ENCODE results near the gene DEDD2. TPM values are rescaled to one million over a fixed set of nuclear protein-coding genes. Genes with fewer than 3 reads are reported as not detected.

DEDD2 gene
- total RNA-seq, 4 donors from 2014 or later, result 20.6 to 60.2 (median 51.6) TPM

DNA sequence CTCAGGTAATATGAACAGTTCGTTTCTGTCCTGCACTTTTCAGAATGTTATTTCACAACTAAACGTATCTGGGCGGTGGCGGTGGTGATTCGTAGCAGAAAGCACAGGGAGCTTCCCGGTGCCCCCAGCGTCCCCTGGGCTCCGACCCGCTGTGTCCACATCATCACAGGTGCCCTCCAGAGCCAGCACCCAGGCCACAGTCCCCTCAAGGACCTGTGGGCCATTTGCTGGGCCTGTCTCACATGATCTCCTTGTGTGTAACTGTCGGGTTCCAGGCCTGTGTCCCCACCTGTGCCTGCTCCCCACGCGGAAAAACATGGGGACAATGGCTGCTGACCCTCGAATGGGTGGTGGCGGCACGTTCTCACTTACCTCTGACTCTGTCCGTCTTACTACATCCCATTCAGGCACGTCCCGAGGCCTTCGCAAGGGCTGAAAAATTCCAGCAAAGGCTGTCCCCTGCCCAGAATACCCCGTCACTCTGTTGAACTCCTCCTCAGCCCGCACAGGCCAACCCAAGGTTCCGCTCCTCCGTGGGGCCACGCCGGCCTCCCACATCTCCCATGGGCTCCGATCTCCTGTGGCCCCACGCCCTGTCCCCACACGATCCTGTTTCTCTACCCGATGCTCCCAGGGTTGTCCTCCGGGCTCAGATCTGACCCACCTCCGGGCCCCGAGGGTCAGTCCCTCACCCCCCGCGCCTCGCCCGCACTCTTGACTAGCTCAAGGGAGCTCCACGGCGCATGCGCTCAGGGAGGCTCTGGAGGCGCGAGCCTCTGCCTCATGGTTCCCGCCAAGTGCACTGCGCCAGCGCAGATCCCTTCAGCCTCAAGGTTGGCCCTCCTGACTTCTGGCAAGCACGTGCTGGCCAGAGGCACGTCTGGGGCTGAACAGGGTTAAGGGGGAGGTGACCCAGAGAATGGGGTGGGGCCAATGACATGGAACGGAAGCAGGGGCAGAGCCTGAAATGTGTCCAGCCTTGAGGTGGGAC, 21.2 kb downstream of the DEDD2 start:
- Histone ChIP-seq H3K36me3 (peaks cover 0 to 43% (median 0%) of the 10 kb centered on the region in 3 donors), H3K4me3 (no peak overlapping the region), H3K4me1 (peaks cover 0 to 54% (median 40%) of the 10 kb centered on the region in 4 donors), H3K27ac (peak overlapping the region in 2 of 4 donors; percentile 55 to 64), H3K9me3 (no peaks in the 10 kb centered on the region), H3K27me3 (no peaks in the 10 kb centered on the region)
- DNase-seq, result no peak
- no peak for TF ChIP-seq POLR2A (IDR thresholded peaks at IDR 0.05)
- TF ChIP-seq, protein P1, sequence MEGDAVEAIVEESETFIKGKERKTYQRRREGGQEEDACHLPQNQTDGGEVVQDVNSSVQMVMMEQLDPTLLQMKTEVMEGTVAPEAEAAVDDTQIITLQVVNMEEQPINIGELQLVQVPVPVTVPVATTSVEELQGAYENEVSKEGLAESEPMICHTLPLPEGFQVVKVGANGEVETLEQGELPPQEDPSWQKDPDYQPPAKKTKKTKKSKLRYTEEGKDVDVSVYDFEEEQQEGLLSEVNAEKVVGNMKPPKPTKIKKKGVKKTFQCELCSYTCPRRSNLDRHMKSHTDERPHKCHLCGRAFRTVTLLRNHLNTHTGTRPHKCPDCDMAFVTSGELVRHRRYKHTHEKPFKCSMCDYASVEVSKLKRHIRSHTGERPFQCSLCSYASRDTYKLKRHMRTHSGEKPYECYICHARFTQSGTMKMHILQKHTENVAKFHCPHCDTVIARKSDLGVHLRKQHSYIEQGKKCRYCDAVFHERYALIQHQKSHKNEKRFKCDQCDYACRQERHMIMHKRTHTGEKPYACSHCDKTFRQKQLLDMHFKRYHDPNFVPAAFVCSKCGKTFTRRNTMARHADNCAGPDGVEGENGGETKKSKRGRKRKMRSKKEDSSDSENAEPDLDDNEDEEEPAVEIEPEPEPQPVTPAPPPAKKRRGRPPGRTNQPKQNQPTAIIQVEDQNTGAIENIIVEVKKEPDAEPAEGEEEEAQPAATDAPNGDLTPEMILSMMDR (IDR thresholded peaks at IDR 0.05), result no peak

DNA sequence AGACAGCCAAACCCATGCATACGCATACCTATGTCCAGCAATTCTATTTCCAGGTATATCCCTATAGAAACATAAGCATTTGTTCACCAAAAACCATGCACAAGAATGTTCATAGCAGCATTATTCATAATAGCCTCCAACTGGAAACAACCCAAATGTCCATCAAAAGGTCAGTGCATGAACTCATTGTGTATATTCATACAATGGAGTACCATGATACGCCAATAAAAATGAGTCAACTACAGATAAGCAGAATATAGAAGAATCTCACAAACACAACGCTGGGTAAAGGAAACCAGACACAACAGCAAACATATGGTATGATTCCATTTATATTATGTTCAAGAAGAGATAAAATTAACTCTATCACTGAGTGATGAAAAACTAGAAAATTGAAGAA, 23.8 kb downstream of the DEDD2 start:
- Histone ChIP-seq H3K36me3 (peaks cover 0 to 22% (median 0%) of the 10 kb centered on the region in 3 donors), H3K9me3 (no peaks in the 10 kb centered on the region), H3K27me3 (no peaks in the 10 kb centered on the region), H3K4me3 (no peak overlapping the region), H3K27ac (peak overlapping the region in 2 of 4 donors; percentile 45 to 74), H3K4me1 (peaks cover 0 to 45% (median 17%) of the 10 kb centered on the region in 4 donors)
- DNase-seq, result no peak
- no peak for TF ChIP-seq POLR2A (IDR thresholded peaks at IDR 0.05)
- TF ChIP-seq, protein P1 (IDR thresholded peaks at IDR 0.05), result no peak

DNA sequence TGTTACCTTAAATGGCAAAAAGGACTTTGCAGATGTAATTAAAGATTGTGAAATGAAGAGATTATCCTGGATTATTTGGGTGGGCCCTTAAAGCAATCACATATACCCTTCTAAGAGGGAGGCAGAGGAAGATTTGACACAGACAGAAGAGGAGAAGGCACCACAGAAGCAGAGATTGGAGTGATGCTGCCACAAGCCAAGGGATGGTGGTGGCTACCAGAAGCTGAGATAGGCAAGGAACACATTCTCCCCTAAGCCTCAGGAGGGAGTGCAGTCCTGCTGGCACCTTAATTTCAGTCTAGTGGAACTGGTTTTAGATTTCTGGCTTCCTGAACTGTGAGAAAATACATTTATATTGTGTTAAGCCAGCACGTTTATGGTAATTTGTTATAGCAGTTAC, 24.2 kb downstream of the DEDD2 start:
- H3K4me3 ChIP-seq, result no peak overlapping the region
- no peaks in the 10 kb centered on the region for H3K9me3 ChIP-seq
- peak overlapping the region in 2 of 4 donors; percentile 45 to 74 for H3K27ac ChIP-seq
- H3K4me1 ChIP-seq, result peaks cover 0 to 41% (median 14%) of the 10 kb centered on the region in 4 donors
- TF ChIP-seq, protein P1 (IDR thresholded peaks at IDR 0.05), result no peak
- no peak for TF ChIP-seq POLR2A (IDR thresholded peaks at IDR 0.05)
- no peaks in the 10 kb centered on the region for H3K27me3 ChIP-seq
- DNase-seq, result no peak
- peaks cover 0 to 18% (median 0%) of the 10 kb centered on the region in 3 donors for H3K36me3 ChIP-seq

DNA sequence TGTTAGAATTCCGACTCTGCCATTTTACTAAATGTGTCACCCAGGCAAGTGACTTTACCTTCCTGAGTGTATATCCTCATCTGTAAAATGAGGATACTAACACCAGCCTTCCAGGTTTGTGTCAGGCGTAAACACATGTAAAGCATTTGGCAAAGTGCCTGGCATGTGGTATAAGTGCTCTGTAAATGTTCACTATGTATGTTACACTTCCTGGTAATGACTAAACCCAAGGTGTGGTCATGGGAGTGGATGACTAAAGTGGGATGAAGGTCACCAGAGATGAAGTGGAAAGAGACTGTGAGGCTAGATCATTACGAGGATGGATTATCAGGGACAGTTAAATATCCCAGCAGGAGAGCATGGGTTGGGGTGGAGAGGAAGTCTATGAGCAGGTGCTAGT, 25.6 kb downstream of the DEDD2 start:
- peak overlapping the region in 3 of 4 donors; percentile 76 to 92 (median 78) for H3K27ac ChIP-seq
- DNase-seq, result peak in 1 of 3 donors; percentile 83

DNA sequence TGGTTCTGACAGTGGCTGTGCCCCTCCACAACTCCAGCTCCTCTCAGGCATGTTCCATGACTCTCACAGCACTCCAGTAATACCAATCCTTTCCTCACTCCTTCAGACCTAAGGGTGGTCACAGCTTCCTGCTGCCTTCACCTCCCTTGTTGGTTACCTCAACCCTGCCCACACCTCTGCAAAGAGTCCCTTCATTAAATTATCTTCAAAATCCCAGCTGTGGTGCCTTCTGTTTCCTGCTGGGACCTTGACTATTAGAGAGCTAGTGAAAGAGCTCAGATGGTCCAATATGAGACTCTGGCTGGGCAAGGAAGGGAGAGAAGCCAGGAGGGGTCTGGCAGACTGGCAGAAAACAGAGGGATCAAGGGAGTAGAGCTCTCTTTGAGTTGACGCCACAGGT, 26.1 kb downstream of the DEDD2 start:
- H3K4me3 ChIP-seq, result no peak overlapping the region
- peak overlapping the region in 3 of 4 donors; percentile 76 to 92 (median 78) for H3K27ac ChIP-seq
- TF ChIP-seq POLR2A (IDR thresholded peaks at IDR 0.05), result no peak
- TF ChIP-seq, protein P1 (IDR thresholded peaks at IDR 0.05), result no peak
- no peak for DNase-seq
- H3K27me3 ChIP-seq, result no peaks in the 10 kb centered on the region
- H3K9me3 ChIP-seq, result no peaks in the 10 kb centered on the region
- H3K4me1 ChIP-seq, result peaks cover 0 to 23% (median 3%) of the 10 kb centered on the region in 4 donors
- peaks cover 0 to 4% (median 0%) of the 10 kb centered on the region in 3 donors for H3K36me3 ChIP-seq

More for the DNA sequence above, 25.6 kb downstream of the DEDD2 start:
- TF ChIP-seq POLR2A (IDR thresholded peaks at IDR 0.05), result peak in 1 of 2 donors; percentile 67
- TF ChIP-seq, protein P1 (IDR thresholded peaks at IDR 0.05), result no peak
- H3K4me1 ChIP-seq, result peaks cover 0 to 26% (median 4%) of the 10 kb centered on the region in 4 donors
- no peak overlapping the region for H3K4me3 ChIP-seq
- peaks cover 0 to 10% (median 0%) of the 10 kb centered on the region in 3 donors for H3K36me3 ChIP-seq
- no peaks in the 10 kb centered on the region for H3K27me3 ChIP-seq
- no peaks in the 10 kb centered on the region for H3K9me3 ChIP-seq
